SIG-M5 treated with dmso at 0.1 percent for 504 hours (cell line): ENCODE measurements around the gene DSCAM.

Experiments used
- DNase-seq: peaks from one replicate; lab custom pipeline; 2025; ENCODE audit not compliant: unreplicated experiment; lab: John Stamatoyannopoulos, UW

DSCAM gene

GRCh38 chr21:40667967-40668366 lies 179.0 kb downstream of the DSCAM start:
- no peak for DNase-seq

- DNase-seq = no peak
Observed at GRCh38 chr21:40662889-40663288, 184.1 kb downstream of the DSCAM start.

DNA sequence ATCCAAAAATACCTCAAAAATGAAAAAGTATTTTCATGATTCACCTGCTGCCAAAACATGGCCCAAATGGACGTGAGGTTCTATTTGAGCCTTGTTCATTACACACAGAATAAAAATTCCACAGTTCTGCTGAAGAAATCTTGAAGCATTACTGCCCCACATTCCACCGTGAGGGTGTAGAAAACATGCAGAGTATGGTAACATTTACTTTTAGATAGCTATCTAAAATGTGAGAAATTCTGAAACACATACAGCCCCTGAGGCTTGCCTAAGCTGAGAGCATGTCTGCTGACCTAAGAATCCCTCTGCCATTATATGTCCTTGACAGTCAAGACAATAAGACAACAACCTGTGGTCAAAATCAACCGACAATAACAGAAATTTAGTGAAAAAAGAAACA lies 186.5 kb downstream of the DSCAM start:
- no peak for DNase-seq

DNA sequence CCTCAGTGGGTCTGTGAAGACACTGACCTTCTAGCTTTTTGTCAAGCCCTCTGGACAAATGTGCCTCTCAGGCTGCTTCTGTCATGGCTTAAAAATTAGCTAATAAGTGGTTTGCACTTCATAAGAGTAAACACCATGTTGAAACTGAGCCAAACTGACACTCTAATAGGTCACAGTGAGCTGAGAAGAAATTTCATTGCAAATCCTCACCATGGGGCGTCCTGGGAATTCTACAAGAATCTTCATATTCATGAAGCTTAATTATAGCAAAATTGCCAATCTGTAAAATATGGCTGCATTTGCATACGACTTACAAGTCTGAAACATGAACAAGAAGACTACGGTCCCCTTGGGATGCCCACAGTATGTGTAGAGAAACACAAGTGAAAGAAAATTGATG lies 188.6 kb downstream of the DSCAM start:
- no peak for DNase-seq

DNA sequence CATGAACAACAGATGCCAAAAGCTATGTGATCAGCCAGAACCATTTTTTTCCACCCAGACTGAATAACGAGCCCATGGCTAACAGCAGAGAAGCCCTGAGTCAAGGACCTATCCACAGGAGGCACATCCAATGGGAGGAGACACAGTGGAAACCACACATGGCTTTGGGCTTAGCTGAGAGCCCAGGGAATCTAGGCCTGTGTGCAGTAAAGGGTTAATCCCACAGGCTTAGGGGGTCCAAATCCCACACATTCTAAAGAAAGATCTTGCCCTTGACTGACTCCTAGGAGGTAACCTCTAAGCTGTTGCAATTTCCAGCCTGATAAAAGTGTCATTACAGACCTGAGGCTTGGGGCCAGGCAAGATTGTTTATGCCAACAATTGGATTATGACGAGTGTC lies 194.5 kb downstream of the DSCAM start:
- DNase-seq = no peak

- no peak for DNase-seq
Observed at GRCh38 chr21:40647706-40648105, 199.3 kb downstream of the DSCAM start.

DNA sequence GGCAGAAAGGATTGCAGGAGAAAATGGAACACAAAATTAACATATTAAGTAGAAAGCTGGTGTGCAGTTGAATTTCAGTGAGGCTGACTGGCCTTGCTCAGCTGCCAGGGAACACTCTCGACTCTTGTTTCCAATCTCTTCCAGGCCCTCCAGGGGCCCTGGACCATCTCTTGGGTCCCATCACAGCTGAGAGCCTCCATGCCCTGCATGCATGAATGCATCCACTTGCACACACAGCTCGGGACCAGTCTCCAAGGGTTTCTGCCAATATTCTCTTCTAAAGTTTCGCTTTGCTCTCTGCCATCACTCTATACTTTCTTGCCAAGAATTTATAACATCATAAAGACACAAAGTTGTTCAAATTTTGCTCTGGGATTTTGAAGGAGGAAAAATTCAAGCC lies 200.3 kb downstream of the DSCAM start:
- no peak for DNase-seq

GRCh38 chr21:40641042-40641441 lies 205.9 kb downstream of the DSCAM start:
- DNase-seq = no peak

- no peak for DNase-seq
Observed at GRCh38 chr21:40640266-40640789, 206.6 kb downstream of the DSCAM start.

- DNase-seq = no peak
Observed at GRCh38 chr21:40639616-40640194, 207.3 kb downstream of the DSCAM start.

DNA sequence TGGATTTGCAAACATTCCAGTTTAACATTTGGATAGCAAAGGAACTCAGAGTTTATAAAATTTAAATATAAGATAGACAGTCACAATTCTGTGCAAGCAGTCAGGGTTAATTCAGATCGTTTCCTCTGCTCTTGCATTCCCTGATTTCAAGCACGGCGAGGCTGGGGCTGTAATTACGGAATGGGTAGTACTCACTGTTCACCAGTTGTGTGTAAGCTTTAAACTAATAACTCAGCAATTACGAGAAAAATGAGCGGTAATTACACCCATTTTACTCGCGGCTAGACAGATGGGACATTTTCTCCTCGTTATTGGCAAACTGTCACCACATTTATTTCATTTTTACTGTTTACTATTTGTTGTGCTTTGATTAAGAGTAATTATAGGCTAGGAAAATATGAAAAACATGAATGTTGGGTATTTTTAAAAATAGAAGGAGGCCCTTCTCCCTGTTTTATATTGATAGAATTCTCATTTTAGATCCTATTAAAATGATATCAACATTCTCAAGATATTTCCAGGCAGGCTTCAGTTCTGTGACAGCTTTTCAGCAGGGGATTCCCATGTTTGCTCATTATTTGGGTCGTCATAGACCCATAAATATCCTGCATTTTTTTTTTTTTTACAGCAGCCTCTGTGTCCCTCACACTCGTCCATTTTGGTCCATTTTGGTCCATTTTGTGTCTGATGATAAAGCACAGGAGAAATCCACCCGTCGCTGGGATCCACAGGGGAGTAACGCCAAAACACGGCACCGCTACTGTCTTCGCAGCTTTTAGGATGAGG lies 208.3 kb downstream of the DSCAM start:
- DNase-seq = no peak

GRCh38 chr21:40636026-40636425 lies 210.9 kb downstream of the DSCAM start:
- DNase-seq = no peak

GRCh38 chr21:40635391-40635790 lies 211.6 kb downstream of the DSCAM start:
- no peak for DNase-seq

DNA sequence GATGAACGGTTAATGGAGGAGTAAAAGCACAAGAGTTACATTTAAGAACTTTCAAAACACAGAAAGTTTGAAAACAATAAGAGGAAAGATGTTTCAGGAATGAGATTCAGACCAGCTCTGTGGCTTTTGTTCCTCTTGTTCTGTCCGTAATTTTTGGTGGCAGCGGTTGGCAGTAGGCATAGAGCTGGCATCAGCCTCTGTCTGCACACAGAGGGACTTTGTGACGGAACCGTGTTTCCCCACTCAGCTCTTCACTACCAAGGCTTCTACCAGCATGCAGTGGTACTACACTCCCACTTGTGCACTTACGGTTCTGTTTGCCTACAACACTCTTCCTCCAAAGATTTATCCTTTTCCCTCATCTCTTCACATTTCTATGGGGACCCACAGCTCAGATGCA lies 212.8 kb downstream of the DSCAM start:
- no peak for DNase-seq

DNA sequence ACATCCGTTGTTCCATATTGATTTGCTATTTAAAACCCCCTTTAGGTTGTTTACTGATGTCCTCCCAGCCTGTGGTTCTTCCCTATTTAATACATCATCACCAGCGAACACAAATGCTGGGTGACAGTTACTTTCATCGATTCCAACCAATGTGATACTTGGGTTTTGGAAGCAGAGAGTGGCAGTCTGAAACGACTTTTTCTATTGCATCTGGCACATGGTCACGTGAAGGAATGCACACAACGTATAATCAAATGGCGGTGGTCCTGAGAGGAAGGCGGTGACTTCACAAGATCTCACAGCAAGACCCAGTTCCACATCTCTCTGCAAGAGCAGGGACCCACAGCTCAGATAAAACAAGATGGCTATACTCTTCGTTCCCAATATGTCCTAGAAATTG lies 213.9 kb downstream of the DSCAM start:
- no peak for DNase-seq

- DNase-seq = no peak
Observed at GRCh38 chr21:40631211-40631610, 215.7 kb downstream of the DSCAM start.

- no peak for DNase-seq
Observed at GRCh38 chr21:40625991-40626390, 221.0 kb downstream of the DSCAM start.

GRCh38 chr21:40623528-40623927 lies 223.4 kb downstream of the DSCAM start:
- no peak for DNase-seq

- no peak for DNase-seq
Observed at GRCh38 chr21:40622531-40622930, 224.4 kb downstream of the DSCAM start.

DNA sequence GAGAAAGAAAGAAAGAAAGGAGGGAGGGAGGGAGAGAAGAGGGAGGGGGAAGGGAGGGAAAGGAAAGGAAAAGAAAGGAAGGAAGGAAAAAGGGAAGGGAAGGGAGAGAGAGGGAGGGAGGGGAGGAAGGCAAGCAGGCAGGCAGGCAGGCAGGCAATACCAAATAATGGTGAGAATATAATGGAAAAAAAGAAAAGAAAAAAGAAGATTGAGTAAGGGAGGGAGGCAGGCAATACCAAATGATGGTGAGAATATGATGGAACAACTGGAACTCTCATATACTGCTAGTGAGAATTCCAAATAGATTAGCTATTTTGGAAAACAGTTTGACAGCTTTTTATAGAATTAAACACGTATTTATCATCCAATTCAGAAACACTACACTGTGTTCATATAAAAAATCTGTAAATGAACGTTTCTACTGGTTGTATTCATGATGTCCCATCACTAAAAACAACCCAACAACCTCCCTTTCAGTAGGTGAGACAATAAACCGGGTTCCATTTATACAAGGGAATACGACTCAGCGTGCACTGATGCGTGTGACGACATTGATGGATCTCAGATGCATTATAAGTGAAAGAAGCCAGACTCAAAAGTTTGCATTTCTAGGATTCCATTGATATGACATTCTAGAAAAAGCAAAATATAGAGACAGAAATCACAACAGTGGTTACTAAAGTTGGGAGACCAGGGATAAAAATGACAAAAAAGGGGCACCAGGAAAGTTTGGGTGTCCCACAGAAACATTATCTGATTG lies 226.4 kb downstream of the DSCAM start:
- no peak for DNase-seq

- DNase-seq = no peak
Observed at GRCh38 chr21:40618191-40618973, 228.6 kb downstream of the DSCAM start.
